HTR-8/SVneo (cell line): Measurements from ENCODE around the gene APLP1.
"Not testable (repeated sequence)": the region's sequence is repeated elsewhere in the genome, so short reads cannot be mapped to it uniquely, and the experiment has no call there.

Source experiments
- DNase-seq: peaks from one replicate; pipeline ENCODE4 v3.0.0; 2011; ENCODE audit warnings: low spot score, mixed read lengths; ENCODE audit not compliant: insufficient read length
- FAIRE-seq: peaks from 2 replicates; lab custom pipeline; 2011; peaks lifted over from hg19 to GRCh38; lab: Jason Lieb, UNC

The APLP1 gene

DNA sequence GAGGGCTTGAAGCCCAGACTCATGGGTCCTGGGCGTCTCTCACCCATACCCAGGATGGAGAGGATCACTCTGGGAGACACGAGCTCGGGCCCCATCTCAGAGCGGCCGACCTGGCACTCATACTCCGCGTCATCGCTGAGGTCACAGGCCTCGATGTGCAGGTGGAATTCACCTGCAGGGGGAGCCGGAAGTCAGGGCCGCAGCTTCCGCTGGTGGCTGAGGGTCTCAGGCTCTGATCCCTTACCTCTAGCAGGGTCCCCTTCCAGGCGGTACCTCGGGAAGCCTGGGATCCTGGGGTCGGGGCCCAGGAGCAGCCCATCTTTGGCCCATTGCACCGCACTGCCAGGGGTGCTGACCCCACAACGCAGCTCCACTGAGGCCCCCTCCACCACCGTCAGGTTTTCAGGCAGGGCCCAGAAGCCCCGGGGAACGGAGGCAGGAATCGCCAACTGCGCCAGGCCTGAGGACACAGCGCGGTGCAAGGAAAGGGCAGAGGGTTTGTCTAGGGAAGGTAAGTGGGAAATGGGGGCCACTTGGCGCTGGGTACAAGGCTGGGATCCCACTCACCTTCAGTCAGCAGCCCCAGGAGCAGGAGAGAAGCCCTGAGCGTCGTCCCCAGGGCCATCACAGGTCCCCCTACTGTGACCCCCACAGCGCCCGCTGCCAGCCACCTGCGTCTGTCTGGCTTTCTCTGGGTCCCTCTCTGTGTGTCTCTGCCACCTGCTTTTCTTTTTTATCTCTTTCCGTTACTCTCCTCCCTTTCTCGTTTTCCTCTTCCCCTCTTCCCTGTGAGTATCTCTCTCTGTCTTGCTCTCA lies 17.0 kb upstream of the APLP1 start:
- FAIRE-seq = no peak
- no peak for DNase-seq

DNA sequence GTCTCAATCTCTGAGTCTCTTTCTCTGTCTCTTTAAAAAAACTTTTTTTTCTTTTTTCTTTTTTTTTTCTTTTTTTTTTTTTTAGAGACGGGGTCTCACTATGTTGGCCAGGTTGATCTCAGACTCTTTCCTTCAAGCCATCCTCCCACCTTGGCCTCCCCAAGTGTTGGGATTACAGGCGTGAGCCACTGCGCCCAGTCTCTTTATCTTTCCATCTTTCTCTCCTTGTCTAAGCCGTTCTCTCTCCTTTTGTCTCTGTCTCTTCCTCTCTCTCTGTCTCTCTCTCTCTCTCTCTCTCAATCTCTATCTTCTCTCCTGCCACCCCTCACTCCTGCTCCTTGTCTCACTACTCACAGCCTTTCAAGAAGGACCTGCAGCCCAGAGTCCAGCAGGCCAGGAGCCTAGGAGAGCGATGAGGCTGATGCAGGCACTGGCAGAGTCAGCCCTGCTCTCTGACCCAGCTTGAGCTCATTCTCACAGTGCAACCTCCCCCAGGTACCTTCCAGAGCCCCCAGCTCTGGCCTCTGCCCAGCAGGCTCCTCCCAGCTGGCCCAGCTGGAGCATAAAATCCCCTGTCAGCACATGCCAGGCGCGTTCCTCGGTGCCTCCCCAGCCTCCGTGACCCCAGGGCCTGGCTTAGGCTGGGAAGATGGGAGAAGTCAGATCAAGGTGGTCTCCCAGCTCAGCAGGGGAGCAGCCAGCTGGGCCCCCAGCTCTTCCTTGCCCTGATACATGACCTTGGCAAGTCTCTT lies 16.2 kb upstream of the APLP1 start, which contains the start of gene NPHS1:
Gene NPHS1, minus strand, starts transcription at position 476 of the 752 bp plus-strand sequence. CDS start 667 bp downstream, outside the sequence.
- DNase-seq (no peak), FAIRE-seq (no peak)

DNA sequence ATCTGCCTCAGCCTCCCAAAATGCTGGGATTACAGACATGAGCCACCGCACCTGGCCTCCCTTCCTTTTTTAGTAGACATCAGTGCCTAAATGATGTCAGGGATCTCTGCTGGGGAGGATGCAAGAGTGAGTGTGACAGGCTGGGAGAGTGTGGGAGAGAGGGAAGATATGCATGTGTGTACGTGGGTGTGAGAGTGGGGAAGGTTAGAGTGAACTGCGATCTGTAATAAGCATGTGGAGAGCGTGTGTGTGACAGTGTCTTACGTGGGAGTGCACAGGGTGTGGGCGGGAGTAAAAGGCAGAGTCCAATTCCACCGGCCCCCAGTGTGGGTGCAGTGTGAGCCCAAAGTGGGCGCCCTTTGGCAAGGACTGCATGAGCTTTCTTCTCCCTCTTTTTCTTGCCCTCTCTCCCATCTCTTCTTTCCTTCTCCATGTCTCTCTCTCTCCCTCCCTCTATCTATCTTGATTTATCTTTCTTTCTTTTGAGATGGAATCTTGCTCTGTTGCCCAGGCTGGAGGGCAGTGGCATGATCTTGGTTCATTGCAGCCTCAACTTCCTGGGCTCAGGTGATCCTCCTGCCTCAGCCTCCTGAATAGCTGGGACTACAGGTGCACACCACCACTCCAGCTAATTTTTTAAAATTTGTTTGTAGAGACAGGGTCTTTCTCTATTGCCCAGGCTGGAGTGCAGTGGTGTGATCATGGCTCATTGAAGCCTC lies 15.2 kb upstream of the APLP1 start:
- no peak for FAIRE-seq

DNA sequence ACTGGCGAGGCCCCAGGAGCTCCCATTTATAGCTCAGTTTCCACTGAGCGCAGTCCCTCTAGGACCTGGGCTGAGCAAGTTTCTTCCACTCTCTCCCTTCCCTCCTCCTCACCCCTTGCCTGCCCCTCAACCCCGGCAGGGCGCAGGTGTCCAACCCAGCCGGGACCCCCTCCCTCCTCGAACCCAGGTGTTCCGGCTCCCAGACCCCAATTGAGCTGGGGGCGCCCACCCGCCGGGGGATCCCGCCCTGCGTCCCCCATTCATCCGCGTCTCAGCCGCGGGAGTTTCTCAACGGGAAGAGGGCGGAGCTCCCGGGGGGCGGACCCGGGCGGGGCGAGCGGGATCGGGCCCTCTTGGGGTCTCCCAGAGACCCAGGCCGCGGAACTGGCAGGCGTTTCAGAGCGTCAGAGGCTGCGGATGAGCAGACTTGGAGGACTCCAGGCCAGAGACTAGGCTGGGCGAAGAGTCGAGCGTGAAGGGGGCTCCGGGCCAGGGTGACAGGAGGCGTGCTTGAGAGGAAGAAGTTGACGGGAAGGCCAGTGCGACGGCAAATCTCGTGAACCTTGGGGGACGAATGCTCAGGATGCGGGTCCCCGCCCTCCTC lies 11.7 kb upstream of the APLP1 start, which contains the start of gene KIRREL2:
Gene KIRREL2, plus strand, starts transcription at position 366 of the 604 bp plus-strand sequence. Its CDS starts 209 bp downstream, at position 575.
- FAIRE-seq (no peak), DNase-seq (peak; percentile 48)

More for the DNA sequence above, 15.2 kb upstream of the APLP1 start:
- DNase-seq = no peak

DNA sequence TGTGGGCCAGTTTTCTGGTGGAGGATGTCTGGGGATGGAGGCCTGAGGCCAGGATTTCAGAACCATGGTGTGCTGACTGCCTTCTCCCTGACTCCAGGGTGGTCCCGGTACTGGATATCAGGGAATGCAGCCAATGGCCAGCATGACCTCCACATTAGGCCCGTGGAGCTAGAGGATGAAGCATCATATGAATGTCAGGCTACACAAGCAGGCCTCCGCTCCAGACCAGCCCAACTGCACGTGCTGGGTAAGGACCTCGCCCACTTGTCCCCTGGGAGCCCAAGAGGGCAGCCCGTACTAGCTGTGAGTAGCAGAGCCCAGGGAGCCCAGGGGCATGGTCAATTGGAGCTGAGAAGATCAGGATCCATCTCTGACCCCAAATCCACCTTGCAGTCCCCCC lies 10.1 kb upstream of the APLP1 start:
- no peak for FAIRE-seq
- no peak for DNase-seq

DNA sequence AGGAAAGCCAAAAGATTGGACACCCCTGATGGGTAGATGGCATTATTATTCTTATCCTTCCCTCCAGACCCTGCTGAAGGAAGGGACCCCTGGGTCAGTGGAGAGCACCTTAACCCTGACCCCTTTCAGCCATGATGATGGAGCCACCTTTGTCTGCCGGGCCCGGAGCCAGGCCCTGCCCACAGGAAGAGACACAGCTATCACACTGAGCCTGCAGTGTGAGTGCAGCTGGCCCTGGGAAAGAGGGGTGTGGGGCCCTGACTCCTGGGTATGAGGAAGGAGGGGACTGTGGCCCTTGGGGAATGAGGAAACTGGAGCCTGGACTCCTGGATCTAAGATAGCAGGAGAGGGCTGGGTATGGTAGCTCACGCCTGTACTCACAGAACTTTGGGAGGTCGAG lies 9.0 kb upstream of the APLP1 start:
- no peak for DNase-seq
- no peak for FAIRE-seq

DNA sequence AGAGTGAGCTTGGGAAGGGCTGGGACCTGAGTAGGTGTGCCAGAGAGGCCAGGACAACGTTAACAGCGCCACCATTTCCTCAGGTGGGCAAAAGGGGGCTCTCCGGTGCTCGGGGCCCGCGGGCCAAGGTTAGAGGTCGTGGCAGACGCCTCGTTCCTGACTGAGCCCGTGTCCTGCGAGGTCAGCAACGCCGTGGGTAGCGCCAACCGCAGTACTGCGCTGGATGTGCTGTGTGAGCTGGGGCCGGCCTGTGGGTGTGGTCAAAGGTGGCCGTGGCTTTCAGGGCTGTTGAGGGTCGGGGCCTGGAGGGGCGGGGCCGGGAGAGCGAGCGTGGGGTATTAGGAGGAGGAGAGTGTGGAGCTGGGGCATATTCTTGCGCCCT lies 7.9 kb upstream of the APLP1 start:
- FAIRE-seq = peak; percentile 38
- DNase-seq = no peak

DNA sequence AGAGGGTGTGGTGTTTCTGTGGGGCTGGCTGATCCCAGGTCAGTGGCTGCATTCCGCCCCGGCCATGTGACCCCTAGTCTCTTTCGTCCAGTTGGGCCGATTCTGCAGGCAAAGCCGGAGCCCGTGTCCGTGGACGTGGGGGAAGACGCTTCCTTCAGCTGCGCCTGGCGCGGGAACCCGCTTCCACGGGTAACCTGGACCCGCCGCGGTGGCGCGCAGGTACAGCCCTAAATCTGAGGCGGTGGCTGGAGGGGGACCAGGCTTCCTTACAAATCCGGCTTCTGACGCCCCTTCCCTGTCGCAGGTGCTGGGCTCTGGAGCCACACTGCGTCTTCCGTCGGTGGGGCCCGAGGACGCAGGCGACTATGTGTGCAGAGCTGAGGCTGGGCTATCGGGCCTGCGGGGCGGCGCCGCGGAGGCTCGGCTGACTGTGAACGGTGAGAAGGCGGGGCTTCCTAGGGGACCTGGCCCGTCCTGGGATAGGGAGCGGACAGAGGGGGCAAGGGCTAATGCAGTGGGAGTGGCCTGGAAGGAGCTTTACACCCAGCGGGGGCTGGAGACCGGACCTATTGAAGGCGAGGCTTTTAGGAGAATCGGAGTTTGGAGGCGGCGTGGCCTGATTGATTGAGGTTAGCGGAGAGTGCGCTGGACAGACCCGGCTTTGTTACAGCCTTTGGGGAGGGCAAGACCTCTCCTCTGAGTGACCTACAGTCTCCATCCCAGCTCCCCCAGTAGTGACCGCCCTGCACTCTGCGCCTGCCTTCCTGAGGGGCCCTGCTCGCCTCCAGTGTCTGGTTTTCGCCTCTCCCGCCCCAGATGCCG lies 7.3 kb upstream of the APLP1 start:
- DNase-seq = no peak
- FAIRE-seq = no peak

DNA sequence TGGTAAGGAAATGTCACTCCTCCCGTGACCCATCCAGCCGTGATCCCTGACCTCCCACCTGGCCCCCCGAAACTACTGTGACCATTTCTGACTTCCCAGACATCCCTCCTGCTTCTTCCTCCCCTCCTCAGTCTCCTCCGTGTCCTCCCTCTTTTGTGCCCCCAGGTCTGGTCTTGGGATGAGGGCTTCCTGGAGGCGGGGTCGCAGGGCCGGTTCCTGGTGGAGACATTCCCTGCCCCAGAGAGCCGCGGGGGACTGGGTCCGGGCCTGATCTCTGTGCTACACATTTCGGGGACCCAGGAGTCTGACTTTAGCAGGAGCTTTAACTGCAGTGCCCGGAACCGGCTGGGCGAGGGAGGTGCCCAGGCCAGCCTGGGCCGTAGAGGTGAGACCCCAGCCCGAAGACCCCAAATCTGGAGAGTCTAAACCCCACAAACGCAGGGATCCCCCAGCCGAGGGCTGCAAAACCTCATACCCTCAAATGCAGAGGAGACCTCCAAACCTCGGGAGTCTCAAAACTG lies 6.7 kb upstream of the APLP1 start:
- DNase-seq = no peak
- FAIRE-seq = no peak

DNA sequence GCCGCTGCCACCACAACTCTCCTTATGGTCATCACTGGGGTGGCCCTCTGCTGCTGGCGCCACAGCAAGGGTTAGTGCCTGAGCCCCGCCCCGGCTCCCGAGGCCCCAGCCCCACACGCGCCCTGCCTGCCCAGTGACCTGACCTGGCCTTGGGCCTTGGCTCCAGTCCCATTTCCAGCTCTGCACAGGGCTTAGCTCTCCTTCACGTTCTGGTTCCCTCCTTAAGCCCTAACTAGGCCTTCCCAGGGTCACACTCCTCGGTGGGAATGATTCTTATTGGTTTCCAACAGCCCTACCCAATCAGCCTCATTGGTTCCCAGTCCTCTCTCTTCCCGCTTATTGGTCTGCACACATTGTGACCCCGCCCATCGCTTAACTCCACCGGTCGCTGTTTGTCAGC lies 5.8 kb upstream of the APLP1 start:
- no peak for DNase-seq
- no peak for FAIRE-seq

DNA sequence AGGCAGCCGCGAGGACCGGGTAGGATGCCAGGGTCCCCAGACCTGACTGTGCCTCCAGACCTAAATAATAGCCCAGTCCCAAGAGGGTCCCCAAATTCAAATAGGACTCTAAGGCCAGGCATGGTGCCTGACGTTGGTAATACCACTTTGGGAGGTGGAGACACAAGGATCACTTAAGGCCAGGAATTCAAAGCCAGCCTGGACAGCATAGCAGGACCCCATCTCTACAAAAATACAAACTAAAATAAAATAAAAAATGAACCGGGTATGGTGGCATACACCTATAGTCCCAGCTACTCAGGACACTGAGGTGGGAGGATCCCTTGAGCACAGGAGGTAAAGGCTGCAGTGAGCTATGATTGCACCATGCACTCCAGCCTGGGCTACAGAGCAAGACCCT lies 5.4 kb upstream of the APLP1 start:
- no peak for FAIRE-seq

DNA sequence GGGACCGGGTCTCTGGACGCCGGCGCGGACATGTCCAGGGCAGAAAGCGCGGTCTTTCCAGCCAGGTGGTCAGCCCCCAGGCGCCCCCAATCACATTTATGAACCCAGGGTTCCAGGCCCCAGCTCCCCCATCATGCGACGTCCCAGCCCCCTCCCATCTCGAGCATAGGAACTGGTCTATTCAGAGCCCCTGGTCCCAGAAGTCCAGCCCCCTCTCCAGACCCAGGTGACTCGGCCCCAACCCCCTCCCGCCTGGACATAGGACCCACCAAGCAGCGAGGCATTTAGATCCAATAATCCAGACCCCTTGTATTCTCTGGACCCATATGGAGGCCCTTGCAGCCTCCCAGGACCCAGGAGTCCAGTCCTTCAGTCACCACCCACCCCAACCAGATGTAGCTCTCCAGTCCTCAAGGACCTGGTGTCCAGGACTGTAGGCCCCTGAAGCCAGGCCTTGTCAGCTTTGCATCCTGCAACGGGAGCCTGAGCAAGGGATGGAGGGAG lies 501 bp downstream of the APLP1 start:
- FAIRE-seq = no peak
- no peak for DNase-seq

More for the DNA sequence above, 5.4 kb upstream of the APLP1 start:
- DNase-seq = no peak

DNA sequence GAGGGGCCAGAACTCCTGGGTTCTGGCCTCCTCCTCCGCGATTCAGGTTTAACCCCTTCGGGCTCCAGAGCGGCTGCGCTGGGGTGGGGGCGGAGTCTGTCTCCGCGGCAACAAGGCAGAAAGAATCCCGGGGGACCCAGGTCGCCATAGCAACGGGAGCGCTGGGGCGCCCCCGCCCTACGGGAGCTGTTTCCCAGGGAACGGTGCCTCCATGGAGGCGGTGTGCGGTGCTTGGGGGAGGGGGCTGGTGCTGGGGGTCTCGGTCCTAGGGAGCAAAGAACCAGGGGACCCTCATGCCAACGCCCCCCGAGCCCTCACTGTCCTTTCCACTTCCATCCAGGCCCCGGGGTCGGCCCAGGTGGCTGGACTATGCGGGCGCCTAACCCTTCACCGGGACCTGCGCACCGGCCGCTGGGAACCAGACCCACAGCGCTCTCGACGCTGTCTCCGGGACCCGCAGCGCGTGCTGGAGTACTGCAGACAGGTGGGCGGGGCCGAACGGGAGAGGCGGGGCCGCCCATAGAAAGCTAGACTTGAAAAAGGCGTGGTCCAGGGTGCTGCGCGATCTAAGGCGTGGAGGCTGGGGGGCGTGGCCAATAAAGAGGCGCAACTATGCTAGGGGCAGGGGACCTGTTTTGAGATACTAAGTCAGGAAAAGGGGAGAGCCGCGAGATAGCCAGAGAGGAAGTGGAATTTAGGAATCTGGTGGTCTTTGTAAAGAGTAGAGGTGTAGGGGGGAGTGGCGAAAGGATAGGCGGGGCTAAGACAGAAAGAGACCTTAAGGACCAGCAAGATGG lies 1.2 kb downstream of the APLP1 start:
- FAIRE-seq = peak; percentile 72

DNA sequence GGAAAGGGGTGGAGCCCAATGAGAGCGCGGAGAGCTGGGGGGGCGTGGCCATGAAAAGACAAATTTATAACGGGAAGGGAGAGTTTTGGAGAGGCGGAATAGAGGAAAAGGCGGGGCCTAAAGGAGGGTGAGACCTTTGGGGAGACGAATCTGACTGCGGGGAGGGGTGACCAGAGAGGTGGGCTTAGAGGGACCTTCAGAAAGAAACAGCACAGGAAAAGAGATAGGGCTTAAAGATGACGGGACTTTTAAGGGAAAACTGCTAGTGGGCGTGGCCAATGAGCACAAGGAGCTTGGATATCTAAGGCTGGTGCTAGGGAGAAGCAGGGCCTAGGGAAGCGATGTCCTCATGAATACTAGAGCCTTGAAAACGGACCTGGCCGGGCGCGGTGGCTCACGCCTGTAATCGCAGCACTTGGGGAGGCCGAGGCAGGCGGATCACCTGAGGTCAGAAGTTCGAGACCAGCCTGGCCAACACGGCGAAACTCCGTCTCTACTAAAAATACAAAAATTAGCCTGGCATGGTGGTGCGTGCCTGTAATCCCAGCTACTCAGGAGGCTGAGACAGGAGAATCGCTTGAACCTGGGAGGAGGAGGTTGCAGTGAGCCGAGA lies 1.9 kb downstream of the APLP1 start:
- DNase-seq = peak; percentile 46
- not testable (repeated sequence) for FAIRE-seq

More for the DNA sequence above, 1.2 kb downstream of the APLP1 start:
- DNase-seq = peak; percentile 67

DNA sequence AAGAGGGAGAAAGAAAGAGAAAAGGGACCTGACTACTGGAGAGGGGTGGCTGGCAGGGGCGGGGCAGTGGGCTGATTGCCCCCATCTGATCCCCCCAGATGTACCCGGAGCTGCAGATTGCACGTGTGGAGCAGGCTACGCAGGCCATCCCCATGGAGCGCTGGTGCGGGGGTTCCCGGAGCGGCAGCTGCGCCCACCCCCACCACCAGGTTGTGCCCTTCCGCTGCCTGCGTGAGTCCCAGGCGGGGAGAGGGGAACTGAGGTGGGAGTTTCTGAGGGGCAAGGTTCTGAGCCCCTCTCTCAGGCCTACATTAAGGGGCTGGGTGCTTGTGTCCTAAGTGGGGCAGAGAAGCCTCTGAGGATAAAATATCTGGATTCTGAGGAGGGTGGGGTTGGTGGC lies 2.4 kb downstream of the APLP1 start:
- FAIRE-seq = no peak

DNA sequence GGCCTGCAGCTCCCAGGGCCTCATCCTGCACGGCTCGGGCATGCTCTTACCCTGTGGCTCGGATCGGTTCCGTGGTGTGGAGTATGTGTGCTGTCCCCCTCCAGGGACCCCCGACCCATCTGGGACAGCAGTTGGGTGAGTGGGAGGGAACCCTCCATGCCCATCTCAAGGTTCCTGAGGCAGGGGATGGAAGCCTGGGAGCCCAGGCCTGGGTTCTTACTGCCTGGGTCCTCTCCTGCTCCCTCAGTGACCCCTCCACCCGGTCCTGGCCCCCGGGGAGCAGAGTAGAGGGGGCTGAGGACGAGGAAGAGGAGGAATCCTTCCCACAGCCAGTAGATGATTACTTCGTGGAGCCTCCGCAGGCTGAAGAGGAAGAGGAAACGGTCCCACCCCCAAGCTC lies 3.2 kb downstream of the APLP1 start:
- FAIRE-seq (no peak), DNase-seq (no peak)

More for the DNA sequence above, 2.4 kb downstream of the APLP1 start:
- DNase-seq = no peak

DNA sequence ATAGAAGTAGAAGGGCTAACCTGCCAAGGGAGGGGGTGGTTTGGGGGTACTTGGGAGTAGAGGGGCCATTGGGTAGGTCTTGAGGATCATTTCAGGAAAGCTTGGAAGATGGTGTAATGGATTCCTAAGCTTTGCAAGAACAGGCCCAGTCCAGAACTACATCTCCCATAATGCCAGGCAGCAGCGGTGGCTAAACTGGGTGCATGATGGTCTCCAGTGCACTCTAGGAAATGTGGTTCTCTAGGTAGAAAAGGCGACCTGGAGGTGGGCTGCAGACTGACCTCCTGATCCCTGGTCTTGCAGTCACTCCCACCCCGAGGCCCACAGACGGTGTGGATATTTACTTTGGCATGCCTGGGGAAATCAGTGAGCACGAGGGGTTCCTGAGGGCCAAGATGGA lies 3.8 kb downstream of the APLP1 start:
- DNase-seq = no peak
- no peak for FAIRE-seq
